HG02798 (cell line): ENCODE results near the gene AKIP1.

Experiments used
- ATAC-seq: cut with Tn5 transposase; IDR thresholded peaks from one replicate; pipeline ENCODE4 v1.9.1; 2021; ENCODE audit warnings: mild to moderate bottlenecking; ENCODE audit not compliant: unreplicated experiment, poor library complexity

AKIP1 gene

DNA sequence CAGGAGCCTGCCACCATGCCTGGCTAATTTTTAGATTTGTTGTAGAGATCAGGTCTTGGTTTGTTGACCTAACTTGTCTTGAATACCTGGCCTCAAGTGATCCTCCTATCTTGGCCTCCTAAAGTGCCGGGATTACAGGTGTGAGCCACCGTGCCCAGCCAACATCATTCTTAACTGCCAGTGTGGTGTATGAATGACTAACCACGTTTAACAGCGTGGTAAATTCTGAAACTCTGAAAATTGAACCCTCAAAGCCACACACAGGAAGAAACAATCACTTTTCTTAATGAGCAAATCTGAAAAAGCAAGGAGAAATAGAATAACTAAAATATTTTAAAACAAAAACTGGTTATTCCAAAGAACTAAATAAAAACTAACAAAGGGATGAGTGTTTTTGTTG lies 45.9 kb downstream of the AKIP1 start:
- no peak for ATAC-seq

DNA sequence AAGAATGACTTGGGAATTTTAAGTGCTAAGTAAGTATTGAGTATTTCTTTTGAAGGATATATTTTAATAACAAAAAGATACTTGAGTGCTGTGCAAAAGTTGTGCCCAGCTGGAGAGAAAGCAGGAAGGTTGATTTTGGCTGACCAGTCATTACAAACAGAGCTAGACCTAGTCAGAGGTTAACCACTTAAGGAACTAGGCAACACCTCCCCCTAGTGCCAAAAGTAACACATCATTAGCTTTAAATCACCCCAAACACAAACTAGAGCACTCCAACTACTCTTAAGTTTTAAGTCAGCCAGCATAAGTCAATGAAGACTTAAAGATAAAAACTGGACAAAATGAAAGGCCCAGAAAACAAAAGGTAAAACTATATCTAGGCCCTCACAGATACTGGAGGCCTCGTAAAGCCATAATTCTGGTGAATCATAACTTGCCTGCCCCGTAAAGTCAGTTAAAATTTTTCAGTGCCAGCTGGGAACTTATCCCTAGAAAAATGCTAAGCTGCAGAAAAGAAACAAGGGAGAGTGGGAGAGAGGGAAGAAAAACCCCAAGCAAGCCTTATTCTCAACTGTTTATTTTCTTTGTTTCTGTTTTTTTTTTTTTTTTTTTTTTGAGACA lies 48.7 kb downstream of the AKIP1 start:
- peak; percentile 43 for ATAC-seq

DNA sequence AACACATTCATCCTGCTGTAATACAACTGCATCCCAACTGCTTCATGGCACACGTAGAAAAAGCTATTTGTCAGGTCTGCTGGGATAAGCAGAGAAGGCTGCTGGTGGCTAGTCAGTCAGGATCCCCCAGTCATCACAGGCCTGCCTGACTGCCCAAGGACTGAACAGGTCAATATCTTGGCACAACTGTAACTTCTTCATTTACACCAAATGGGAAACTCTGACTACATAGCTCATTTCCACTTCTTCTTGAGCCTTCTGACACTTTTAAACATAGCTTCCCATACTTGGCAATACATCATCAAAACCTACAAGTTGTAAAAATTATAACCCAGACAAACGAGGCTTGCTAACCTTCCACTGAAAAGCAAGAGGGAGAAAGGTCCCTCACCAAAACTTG lies 50.4 kb downstream of the AKIP1 start:
- ATAC-seq: no peak

DNA sequence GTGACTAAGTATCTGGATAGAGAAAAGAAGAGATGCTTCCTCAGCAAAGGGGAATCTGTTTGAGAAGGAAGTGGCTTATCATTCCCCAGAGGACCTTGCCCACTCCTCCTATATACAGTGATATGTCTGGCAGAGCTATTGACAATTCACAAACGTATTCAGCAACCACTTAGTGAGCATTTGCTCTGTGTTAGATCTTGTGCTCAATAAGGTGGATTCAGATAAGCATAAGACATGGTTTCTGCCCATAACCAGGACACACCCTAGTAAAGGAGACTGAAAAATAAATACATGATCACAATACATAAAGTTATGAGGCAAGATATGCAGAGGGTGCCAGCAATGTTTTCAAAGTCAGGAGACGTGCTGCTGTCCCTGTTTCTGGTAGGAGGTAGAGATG lies 51.9 kb downstream of the AKIP1 start:
- no peak for ATAC-seq

DNA sequence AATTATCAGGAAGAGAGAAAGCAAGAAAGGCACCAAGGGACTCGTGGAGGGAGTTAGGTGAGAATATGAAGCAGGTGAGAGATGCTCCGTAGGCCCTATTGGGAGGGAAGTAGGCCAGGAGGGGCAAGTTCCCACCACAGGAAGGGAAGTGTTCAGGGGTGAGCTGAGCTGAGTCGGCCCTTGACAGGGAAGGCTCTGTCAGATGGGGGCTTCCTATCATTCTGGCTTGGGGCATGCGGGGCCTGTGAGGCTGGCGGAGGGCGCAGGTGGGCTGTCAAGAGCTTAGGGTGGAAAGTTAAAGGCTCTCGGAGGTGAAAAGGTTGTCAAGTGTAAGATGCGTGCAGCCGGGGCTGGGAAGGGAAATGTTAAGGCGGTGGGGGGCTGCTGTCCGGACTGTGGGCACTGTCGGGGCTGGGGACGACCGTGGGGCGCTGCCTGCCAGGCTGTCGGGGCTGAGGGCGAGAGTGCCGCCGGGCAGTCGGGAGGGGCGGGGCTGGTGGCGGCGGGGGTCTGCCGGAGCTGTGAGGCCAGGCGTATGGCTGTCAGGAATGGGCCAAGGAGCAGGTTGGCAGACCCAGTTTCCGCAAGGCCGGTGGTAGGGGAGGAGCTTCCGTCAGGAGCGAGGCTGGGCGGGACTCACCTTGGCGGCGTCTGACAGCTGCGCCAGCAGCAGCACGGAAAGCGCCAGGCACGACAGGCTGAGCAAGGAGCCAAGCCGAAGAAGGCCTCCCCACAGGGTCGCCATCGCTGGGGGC lies 52.8 kb downstream of the AKIP1 start:
- peak; percentile 74 for ATAC-seq

DNA sequence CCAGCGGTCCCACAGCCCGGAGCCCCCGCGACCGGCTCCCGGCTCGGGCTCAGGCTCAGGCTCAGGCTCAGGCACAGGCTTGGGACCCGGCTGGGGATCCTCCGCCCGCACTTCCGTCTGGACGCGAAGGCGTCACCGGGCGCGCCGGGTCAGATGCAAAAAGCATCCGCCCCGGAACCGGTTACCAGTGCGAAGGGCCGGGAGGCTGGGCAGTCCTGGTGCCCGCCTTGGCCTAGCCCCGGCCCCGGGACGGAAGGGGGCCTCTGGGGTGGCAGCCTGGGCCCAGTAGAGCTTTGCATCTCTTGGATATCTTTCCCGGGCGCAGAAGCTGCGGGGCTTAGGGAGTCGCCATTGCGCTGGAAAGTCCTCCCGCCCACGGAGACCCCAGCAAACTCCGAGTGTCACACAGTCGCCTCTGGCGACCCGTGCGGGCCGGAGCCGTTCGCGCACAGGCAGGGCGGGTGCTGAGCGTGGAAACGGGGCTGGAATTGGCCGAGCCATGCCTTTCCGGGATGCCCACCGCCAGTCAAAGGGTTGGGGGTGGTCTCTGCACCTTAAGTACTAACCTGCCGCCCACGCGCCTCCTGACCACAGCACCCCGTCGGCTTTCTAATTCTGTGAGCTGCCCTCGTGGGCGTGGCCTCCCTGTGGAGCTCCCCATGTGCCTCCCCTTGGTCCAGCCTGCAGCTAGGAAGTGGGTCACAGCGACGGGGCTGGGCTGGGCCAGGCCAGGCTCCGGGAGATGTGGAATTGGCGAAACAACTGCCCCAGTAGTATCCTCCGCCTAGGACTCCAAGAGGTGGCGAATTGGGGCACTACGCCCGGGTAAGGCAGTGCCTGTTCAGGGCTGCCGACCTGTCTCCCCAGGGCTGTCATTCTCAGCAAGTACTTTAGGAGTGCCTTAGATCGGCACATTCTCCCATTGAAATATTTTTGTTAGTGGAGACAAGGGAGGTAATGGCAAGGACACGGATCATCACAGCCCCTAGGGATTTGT lies 53.6 kb downstream of the AKIP1 start, which contains the start of gene TMEM9B:
TMEM9B (minus strand) TSS at position 119 of the 997 bp plus-strand sequence. CDS start 129 bp downstream, outside the sequence.
- peak; percentile 87 for ATAC-seq

DNA sequence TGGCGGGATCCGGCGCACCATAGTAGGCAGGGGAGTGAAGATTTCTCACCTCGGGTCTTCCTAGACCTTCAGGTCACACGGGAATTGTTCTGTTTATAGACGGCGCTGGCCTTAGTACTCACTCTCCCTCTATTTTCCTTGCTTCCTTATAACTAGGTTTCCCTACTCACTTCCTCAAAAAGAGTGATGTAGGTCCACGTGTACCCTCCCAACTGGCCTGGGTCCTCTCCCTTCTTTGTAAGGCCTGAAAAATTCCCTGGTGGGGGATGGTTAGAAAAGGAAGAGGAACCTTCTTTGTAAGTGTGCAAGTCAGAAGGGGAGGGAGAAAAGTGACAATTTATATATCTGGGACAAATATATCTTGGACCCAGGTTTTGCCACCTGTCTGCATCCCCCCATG lies 56.2 kb downstream of the AKIP1 start:
- no peak for ATAC-seq
